GM12865 (cell line): ENCODE data around the gene DDAH1.

ENCODE experiments used
- DNase-seq: peaks from one replicate; pipeline ENCODE4 v3.0.0; 2010; ENCODE audit warnings: low read depth
- H3K4me3 ChIP-seq: 2 replicates; pipeline ENCODE4 v1.5.1; 2011; ENCODE audit warnings: mild to moderate bottlenecking, low read depth, low read length, control low read depth
- TF ChIP-seq, protein P1 (sequence below): IDR thresholded peaks from 2 replicates; pipeline ENCODE4 v1.5.1; 2011; ENCODE audit warnings: low read length, control low read depth, low read depth, inconsistent platforms; ENCODE audit not compliant: insufficient read depth; ENCODE audit errors: missing control alignments

DDAH1 gene

DNA sequence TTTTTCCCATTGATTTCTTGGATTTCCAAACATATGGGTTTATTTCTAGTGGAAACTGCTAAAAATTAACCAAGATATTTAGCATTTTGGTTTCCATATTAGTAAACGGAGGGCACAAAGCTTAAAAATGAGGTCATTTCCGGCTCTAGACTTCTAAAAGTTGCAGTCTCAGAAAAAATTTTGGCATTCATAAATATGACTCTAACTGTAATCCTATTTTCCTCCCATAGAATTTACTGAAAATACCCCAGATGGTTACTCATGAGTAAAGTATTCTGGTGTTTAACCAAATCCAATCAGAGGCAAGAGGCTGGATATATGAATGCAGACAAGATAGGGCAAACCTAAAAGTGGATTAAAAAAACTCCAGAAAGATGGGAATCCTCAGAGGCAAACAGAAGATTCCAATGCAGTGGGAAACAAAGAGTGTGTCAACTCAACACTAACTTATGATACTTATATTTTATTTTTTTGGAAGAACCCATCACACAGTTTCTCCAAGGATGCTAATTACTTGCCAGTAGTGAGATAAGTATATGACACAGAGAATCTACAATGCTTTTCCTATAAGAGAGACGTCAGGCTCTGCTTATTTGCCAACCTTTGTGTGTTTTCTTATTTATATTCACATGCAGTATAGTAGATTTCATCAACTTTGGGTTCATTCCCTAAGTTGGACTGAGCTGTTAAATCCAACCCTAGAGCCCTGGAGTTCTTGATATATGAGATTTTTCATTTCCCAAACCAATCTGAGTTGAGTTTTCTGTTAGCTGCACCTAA lies 98.4 kb downstream of the DDAH1 start:
- no peak for DNase-seq
- H3K4me3 ChIP-seq, result no peak overlapping the region
- TF ChIP-seq, protein P1, sequence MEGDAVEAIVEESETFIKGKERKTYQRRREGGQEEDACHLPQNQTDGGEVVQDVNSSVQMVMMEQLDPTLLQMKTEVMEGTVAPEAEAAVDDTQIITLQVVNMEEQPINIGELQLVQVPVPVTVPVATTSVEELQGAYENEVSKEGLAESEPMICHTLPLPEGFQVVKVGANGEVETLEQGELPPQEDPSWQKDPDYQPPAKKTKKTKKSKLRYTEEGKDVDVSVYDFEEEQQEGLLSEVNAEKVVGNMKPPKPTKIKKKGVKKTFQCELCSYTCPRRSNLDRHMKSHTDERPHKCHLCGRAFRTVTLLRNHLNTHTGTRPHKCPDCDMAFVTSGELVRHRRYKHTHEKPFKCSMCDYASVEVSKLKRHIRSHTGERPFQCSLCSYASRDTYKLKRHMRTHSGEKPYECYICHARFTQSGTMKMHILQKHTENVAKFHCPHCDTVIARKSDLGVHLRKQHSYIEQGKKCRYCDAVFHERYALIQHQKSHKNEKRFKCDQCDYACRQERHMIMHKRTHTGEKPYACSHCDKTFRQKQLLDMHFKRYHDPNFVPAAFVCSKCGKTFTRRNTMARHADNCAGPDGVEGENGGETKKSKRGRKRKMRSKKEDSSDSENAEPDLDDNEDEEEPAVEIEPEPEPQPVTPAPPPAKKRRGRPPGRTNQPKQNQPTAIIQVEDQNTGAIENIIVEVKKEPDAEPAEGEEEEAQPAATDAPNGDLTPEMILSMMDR, result no peak

DNA sequence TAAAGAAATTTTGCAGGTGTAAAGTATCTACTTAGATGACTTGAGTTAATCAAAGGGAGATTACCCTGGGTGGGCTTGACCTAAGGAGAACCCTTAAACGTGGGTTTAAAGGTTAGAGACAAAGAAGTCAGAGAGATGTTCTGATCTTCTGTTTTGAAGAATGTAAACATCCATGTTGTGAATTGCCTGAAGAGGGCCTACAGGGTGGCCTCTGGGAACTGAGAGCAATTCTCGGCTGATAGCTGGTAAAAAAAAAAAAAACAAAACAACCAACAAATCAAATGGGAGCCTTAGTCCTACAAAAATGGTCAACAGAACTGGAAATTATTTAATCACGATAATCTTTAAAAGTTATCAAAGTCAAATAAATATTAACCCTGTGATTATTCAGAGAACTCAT lies 99.1 kb downstream of the DDAH1 start:
- no peak overlapping the region for H3K4me3 ChIP-seq
- TF ChIP-seq, protein P1, result no peak
- DNase-seq, result no peak

DNA sequence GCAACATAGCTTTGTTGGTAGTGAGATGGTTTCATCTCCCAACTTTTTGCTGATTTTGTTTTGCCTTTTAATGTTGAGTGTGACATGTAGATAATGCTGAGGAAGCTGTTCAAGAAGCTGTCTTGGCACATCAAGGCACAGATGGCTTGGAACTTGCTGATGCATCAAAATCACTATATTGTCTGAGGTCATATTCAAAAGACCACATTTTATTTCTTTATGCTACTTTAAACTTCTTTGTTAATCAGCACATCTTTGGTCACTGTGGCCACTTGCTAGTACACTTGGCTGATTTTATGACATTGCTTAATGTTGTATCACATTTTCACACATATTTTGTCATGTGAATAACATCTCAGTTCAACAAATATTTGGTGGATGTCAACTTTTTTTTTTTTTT lies 101.4 kb downstream of the DDAH1 start:
- TF ChIP-seq, protein P1, result no peak
- no peak overlapping the region for H3K4me3 ChIP-seq
- DNase-seq, result no peak

DNA sequence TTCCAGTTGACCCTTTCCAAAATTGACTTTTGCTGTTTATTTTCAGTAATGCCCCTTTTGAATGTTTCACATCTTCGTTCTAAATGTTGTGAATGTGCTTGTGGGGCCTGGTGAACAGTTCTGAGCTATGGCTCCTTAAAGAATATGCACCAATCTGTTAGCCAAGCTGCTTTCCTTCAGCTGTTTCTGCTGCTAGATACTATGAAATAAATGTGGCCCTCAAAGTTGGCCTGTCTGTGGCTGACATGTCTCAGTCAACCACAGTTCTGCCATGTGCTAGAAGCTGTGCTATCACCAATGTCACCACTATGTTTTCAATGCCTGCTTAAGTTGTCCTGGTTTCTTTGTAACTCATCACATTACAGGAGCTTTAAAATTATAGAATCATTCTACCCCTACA lies 101.9 kb downstream of the DDAH1 start:
- TF ChIP-seq, protein P1, result no peak
- DNase-seq, result no peak

DNA sequence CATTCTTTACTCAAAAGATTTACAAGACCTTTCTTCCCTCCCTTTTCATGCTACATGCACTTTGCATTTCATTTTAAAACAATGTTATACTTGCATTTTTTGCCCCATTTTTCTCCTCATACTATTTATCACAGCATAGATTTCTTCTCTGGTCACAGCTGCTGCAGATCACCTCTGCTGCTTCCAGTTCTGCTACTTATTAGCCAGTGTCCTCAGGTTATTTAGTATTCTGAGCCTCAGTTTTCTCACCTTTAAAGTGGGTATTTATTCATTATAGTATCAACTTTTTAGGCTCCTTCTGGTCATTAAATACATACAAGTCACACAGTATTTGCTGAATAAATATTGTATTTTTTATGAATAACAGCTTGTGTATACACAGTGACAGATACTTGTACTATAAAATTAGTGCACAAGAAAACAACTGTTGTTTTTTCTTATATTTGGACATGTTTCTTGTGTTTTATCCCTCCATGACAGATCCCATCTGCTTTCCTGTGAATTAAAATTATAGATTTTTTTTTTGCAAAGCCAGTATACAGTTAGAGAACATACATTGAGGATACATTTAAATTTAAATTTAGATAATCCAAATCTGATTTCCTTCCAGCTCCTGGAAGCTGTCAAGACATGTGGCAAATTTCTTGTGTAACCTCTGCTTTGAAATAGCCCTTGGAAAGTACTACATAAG lies 103.2 kb downstream of the DDAH1 start:
- H3K4me3 ChIP-seq, result no peak overlapping the region
- no peak for DNase-seq
- TF ChIP-seq, protein P1, result no peak

More for the DNA sequence above, 101.9 kb downstream of the DDAH1 start:
- H3K4me3 ChIP-seq, result no peak overlapping the region

DNA sequence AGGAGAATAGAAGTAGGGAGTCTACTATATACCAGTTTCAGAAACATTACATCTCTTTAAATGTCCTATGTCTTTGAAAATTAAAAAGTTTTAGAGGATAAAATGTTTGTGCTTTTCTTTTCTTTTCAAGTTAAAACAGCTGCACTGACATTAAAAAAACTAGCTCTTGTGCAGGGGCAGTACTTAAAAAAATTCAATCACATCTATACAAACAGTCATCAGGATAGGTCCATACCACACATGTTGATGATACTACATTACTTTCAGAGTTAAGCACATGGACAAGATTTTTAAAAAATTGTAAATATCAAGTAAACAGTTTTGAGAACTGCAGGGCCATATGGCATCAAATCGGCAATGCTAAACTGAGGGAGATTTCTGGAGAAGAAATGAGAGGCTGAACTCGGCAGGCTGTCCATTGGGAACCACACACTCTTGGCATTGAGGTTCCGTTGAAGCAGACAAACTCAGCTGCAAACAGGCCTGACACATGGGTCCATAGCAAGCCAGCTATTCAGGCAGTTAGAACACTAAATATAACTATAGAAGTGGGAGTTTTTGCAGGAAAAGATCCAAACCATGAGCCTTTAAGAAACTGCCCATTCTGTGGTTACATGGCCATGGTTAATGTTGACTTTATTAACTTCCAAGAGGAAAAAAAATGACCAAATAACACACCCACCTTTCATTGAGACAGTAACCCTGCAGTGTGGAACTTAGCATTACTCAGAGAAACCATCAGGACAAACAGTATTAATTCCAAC lies 104.0 kb downstream of the DDAH1 start:
- H3K4me3 ChIP-seq, result no peak overlapping the region
- DNase-seq, result no peak
- TF ChIP-seq, protein P1, result no peak
